GM19452 (cell line): Measurements from ENCODE around the gene WWOX.

Experiments used
- ATAC-seq: cut with Tn5 transposase; IDR thresholded peaks from one replicate; pipeline ENCODE4 v1.9.1; 2021; ENCODE audit not compliant: unreplicated experiment

Gene WWOX

GRCh38 chr16:78952630-78953029 is 853.2 kb downstream of the WWOX start:
- no peak for ATAC-seq

- no peak for ATAC-seq
These were observed 854.1 kb downstream of the WWOX start for GRCh38 chr16:78953526-78953925.

- no peak for ATAC-seq
These were observed 855.8 kb downstream of the WWOX start for GRCh38 chr16:78955206-78955605.

GRCh38 chr16:78956859-78957258 is 857.4 kb downstream of the WWOX start:
- no peak for ATAC-seq

GRCh38 chr16:78957317-78958100 is 858.1 kb downstream of the WWOX start:
- no peak for ATAC-seq

GRCh38 chr16:78961464-78961863 is 862.0 kb downstream of the WWOX start:
- no peak for ATAC-seq

GRCh38 chr16:78962457-78962929 is 863.0 kb downstream of the WWOX start:
- peak; percentile 90 for ATAC-seq

- ATAC-seq = no peak
These were observed 868.5 kb downstream of the WWOX start for GRCh38 chr16:78967948-78968347.

GRCh38 chr16:78969721-78970120 is 870.3 kb downstream of the WWOX start:
- ATAC-seq = no peak

GRCh38 chr16:78970650-78971049 is 871.2 kb downstream of the WWOX start:
- ATAC-seq = no peak

GRCh38 chr16:78972006-78972405 is 872.6 kb downstream of the WWOX start:
- no peak for ATAC-seq

- ATAC-seq = no peak
These were observed 873.5 kb downstream of the WWOX start for GRCh38 chr16:78972986-78973385.

- no peak for ATAC-seq
These were observed 876.8 kb downstream of the WWOX start for GRCh38 chr16:78976212-78976611.

- ATAC-seq = no peak
These were observed 881.4 kb downstream of the WWOX start for GRCh38 chr16:78980825-78981224.

GRCh38 chr16:78982096-78982744 is 882.8 kb downstream of the WWOX start:
- ATAC-seq = no peak

GRCh38 chr16:78984324-78984723 is 884.9 kb downstream of the WWOX start:
- no peak for ATAC-seq

- ATAC-seq = no peak
These were observed 885.5 kb downstream of the WWOX start for GRCh38 chr16:78984887-78985464.

- ATAC-seq = no peak
These were observed 886.5 kb downstream of the WWOX start for GRCh38 chr16:78985716-78986605.

- no peak for ATAC-seq
These were observed 888.2 kb downstream of the WWOX start for GRCh38 chr16:78987666-78988065.

GRCh38 chr16:78988361-78988969 is 889.0 kb downstream of the WWOX start:
- ATAC-seq = no peak

GRCh38 chr16:78990309-78990701 is 890.9 kb downstream of the WWOX start:
- ATAC-seq = no peak
